HCT116 (cell line): ENCODE data around the gene DDTL. TPM values are rescaled to one million over a fixed set of nuclear protein-coding genes. Genes with fewer than 3 reads are reported as not detected.
"Not testable (repeated sequence)": the region's sequence is repeated elsewhere in the genome, so short reads cannot be mapped to it uniquely, and the experiment has no call there.

Experiments
- ATAC-seq: fragments of 200-7000 bp; cut with Tn5 transposase; 2 replicates; pipeline ENCODE4 v1.9.1; 2020; ENCODE audit warnings: mild to moderate bottlenecking, moderate library complexity
- BruUV-seq: library from RNA; stranded (reverse); fragments of 400-500 nt; replicated peaks from 2 replicates; lab custom pipeline; 2021; lab: Mats Ljungman, UMichigan
- CTCF ChIA-PET: fragments of 300-600 bp; sonication (Branson Sonifier 250); formaldehyde crosslinking; loops from one replicate; lab custom pipeline; 2021; ENCODE audit warnings: antibody characterized with exemption; lab: Charles Lee
- POLR2A ChIA-PET: fragments of 300-600, 350-600 bp; sonication (Branson Sonifier 250); formaldehyde crosslinking; loops from one replicate; lab custom pipeline; 2021; ENCODE audit warnings: antibody characterized with exemption; lab: Charles Lee
- RAD21 ChIA-PET, 2 experiments: fragments of 300-600 bp; sonication (Branson Sonifier 250); formaldehyde crosslinking; loops; one replicate each; lab custom pipeline; 2023; ENCODE audit warnings: low total read pairs in 2 of 2; ENCODE audit not compliant: uncharacterized antibody in 2 of 2, unreplicated experiment in 2 of 2, low non-redundant PET in 1 of 2; lab: Charles Lee
- DNase-seq: peaks from one replicate; pipeline ENCODE4 v3.0.0-alpha.2; 2010; ENCODE audit warnings: low read depth, low spot score
- H2AFZ ChIP-seq: fragments of 200-600 bp; shearing (Covaris generic), sonication (generic); 2 replicates; pipeline ENCODE4 v1.6.1; 2017; ENCODE audit warnings: low read depth, mixed run types, mixed read lengths, antibody characterized with exemption, low read length; ENCODE audit not compliant: poor library complexity, severe bottlenecking
- H3K27ac ChIP-seq: 2 replicates; pipeline ENCODE4 v1.5.1; 2012; ENCODE audit warnings: low read depth, low read length
- H3K27me3 ChIP-seq: fragments of 200-600 bp; sonication (generic); 2 replicates; pipeline ENCODE4 v1.6.1; 2016; ENCODE audit warnings: mixed run types, low read length, mixed read lengths; ENCODE audit not compliant: insufficient read depth
- H3K36me3 ChIP-seq, 2 experiments: fragments of 200-500 bp in 1 of 2; fragments of 200-600 bp in 1 of 2; sonication (Bioruptor generic) in 1 of 2; sonication (generic) in 1 of 2; 2 replicates each; pipeline versions ENCODE4 v1.5.1 to v1.6.1; 2014 to 2016; ENCODE audit warnings: low read length in 2 of 2, inconsistent platforms in 1 of 2, mixed read lengths in 1 of 2, mixed run types in 1 of 2; ENCODE audit not compliant: insufficient read depth in 2 of 2, control insufficient read depth in 1 of 2
- H3K4me1 ChIP-seq, 2 experiments: fragments of 200-600 bp in 1 of 2; sonication (generic) in 1 of 2; 2 replicates each; pipeline versions ENCODE4 v1.5.1 to v1.6.1; 2012 to 2017; ENCODE audit warnings: low read length in 2 of 2, inconsistent platforms in 1 of 2, mild to moderate bottlenecking in 1 of 2, mixed read lengths in 1 of 2, mixed run types in 1 of 2, moderate library complexity in 1 of 2; ENCODE audit not compliant: insufficient read depth in 2 of 2, control insufficient read depth in 1 of 2
- H3K4me2 ChIP-seq: fragments of 200-600 bp; sonication (generic); 2 replicates; pipeline ENCODE4 v1.6.1; 2017; ENCODE audit warnings: mixed run types, low read length, mixed read lengths
- H3K4me3 ChIP-seq, 2 experiments: fragments of 200-600 bp in 1 of 2; sonication (generic) in 1 of 2; replicated peaks in 1 of 2; 2 replicates each; pipeline ENCODE4 v1.5.1; 2011 to 2016; ENCODE audit warnings: low read length in 2 of 2, control low read depth in 1 of 2, low read depth in 1 of 2, mild to moderate bottlenecking in 1 of 2, mixed read lengths in 1 of 2, mixed run types in 1 of 2
- H3K79me2 ChIP-seq: fragments of 200-600 bp; sonication (generic); 2 replicates; pipeline ENCODE4 v1.6.1; 2017; ENCODE audit warnings: mild to moderate bottlenecking, mixed run types, low read length, moderate library complexity, mixed read lengths; ENCODE audit not compliant: insufficient read depth
- H3K9ac ChIP-seq: fragments of 200-600 bp; sonication (generic); 2 replicates; pipeline ENCODE4 v1.6.1; 2016; ENCODE audit warnings: low read length, mixed read lengths
- H3K9me2 ChIP-seq: fragments of 200-600 bp; sonication (generic), shearing (Covaris generic); 2 replicates; pipeline ENCODE4 v1.6.1; 2017; ENCODE audit warnings: mixed run types, mild to moderate bottlenecking, moderate library complexity; ENCODE audit not compliant: insufficient read depth
- H3K9me3 ChIP-seq, 2 experiments: fragments of 200-500 bp in 1 of 2; fragments of 200-600 bp in 1 of 2; sonication (Bioruptor generic) in 1 of 2; sonication (generic) in 1 of 2; 2 replicates each; pipeline ENCODE4 v1.6.1; 2014 to 2017; ENCODE audit warnings: low read length in 2 of 2, mixed read lengths in 2 of 2, inconsistent platforms in 1 of 2, low read depth in 1 of 2, mild to moderate bottlenecking in 1 of 2, mixed run types in 1 of 2, moderate library complexity in 1 of 2; ENCODE audit not compliant: control insufficient read depth in 1 of 2, insufficient read depth in 1 of 2
- H4K20me1 ChIP-seq: fragments of 200-600 bp; sonication (generic), shearing (Covaris generic); 2 replicates; pipeline ENCODE4 v1.6.1; 2017; ENCODE audit warnings: mixed run types, mild to moderate bottlenecking, moderate library complexity; ENCODE audit not compliant: insufficient read depth
- CTCF ChIP-seq, 3 experiments: fragments of 200-600 bp in 1 of 3; sonication (generic) in 1 of 3; IDR thresholded peaks in 2 of 3; conservative IDR thresholded peaks in 1 of 3; 2 replicates each; pipeline ENCODE4 v1.5.1; 2012 to 2017; ENCODE audit warnings: low read depth in 2 of 3, low read length in 2 of 3, antibody characterized with exemption in 1 of 3, borderline replicate concordance in 1 of 3, control low read depth in 1 of 3, mild to moderate bottlenecking in 1 of 3, mixed read lengths in 1 of 3, mixed run types in 1 of 3, moderate library complexity in 1 of 3; ENCODE audit not compliant: insufficient read depth in 1 of 3
- RAD21 ChIP-seq: IDR thresholded peaks from 2 replicates; pipeline ENCODE4 v1.6.1; 2012; ENCODE audit warnings: low read depth, mild to moderate bottlenecking
- intact Hi-C: fragments of 100-400 bp; cut with micrococcal nuclease; formaldehyde crosslinking; loops from 2 replicates; pipeline ENCODE4 v1.10.0; 2022
- total RNA-seq: library from RNA; stranded (reverse); gene quantifications from one replicate; pipeline ENCODE4 v1.2.1, GENCODE V29; 2021; ENCODE audit not compliant: unreplicated experiment

Gene DDTL
- total RNA-seq, 1 experiment from 2014 or later = 3.4 TPM

GRCh38 chr22:23956301-23956900, 10.3 kb upstream of the DDTL start:
- peak; percentile 86 for TF ChIP-seq RAD21
- peak; percentile 70 to 81 (median 73) for TF ChIP-seq CTCF (IDR thresholded peaks at IDR 0.05 in 2 of 3, conservative IDR thresholded peaks at IDR 0.05 in 1 of 3; ENCODE audit: borderline replicate concordance in 1 of 3, insufficient read depth in 1 of 3, low read depth in 2 of 3, low read length in 2 of 3)
- H3K9me3 ChIP-seq, POLR2A ChIA-PET, H3K36me3 ChIP-seq, BruUV-seq, H3K4me2 ChIP-seq, H3K79me2 ChIP-seq, H3K4me3 ChIP-seq, H3K27me3 ChIP-seq, H2AFZ ChIP-seq, H3K27ac ChIP-seq, H3K9ac ChIP-seq, H3K4me1 ChIP-seq, H4K20me1 ChIP-seq, H3K9me2 ChIP-seq: not testable (repeated sequence)
- ATAC-seq = peak; percentile 59
- intact Hi-C loops = loop anchor here (5.0 to 10.0 kb wide), 3 partner anchors 94 to 414 kb away; partner anchors contain the start of genes C22orf15 and CHCHD10
- RAD21 ChIA-PET = interaction anchor here in 1 of 2 experiments (1.1 to 1.3 kb wide), 2 partner anchors 68 to 95 kb away, joined by 3 read pairs; no protein-coding TSS in a partner anchor
- CTCF ChIA-PET = interaction anchor here (0.7 to 0.8 kb wide), 3 partner anchors 93 to 99 kb away, joined by 4 to 7 read pairs (median 6); partner anchors contain the start of gene SLC2A11
- peak; percentile 51 for DNase-seq

DNA sequence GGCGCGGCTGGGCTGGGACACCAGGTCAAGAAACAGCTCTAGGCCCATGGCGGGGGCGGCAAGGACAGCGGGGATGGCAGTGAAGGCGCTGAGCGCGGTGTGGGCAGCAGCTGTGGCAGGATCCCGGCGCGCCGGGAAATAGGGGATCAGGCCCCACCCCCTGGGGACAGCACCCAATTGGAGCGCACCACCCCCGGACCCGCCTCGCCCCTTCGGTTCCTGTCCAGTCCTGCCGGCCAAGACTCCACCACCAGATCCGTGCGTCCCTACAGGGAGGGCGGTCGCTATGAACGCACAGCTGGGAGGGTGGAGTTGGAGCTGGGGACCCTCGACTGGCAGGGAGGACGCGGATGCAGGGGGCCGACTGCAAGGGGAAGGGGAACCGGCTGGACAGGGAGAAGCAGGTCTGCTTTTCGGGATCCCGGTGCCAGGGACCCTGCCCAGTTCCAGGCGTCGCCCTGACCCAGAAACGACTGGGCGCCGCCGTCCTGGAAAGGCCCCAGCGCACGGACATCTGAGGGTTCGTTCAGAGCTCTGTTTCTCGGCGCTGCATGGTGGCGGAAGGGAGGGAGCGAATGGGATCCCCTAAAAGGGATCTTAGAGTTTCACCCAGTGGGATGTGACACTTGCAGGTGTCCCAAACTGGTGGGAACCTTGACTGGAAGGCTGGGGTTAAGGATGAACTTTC, 5.5 kb upstream of the DDTL start, which contains the start of gene GSTT2B:
Gene GSTT2B, minus strand, starts transcription at position 112 of the 688 bp plus-strand sequence. Its CDS starts 64 bp downstream, at position 48.
- BruUV-seq, H3K79me2 ChIP-seq, DNase-seq, POLR2A ChIA-PET, H3K27ac ChIP-seq, CTCF ChIA-PET, RAD21 ChIA-PET, intact Hi-C loops, H3K4me1 ChIP-seq, H3K27me3 ChIP-seq, H3K36me3 ChIP-seq, H3K9me3 ChIP-seq, H4K20me1 ChIP-seq, H3K9me2 ChIP-seq, H3K9ac ChIP-seq, H2AFZ ChIP-seq: not testable (repeated sequence)
- Histone ChIP-seq H3K4me2 (peak within 1 kb of the TSS; percentile 40), H3K4me3 (peak within 1 kb of the TSS; percentile 23 to 34; a peak in 3 of 4 replicates)
- ATAC-seq = peak; percentile 90

- BruUV-seq, CTCF ChIA-PET: not testable (repeated sequence)
- ATAC-seq = peak; percentile 75
Observed at GRCh38 chr22:23966094-23966493, 594 bp upstream of the DDTL start.

More at GRCh38 chr22:23966094-23966493, 594 bp upstream of the DDTL start:
- DNase-seq, H3K4me2 ChIP-seq, H3K27ac ChIP-seq, H3K9ac ChIP-seq, H2AFZ ChIP-seq, POLR2A ChIA-PET, H4K20me1 ChIP-seq, H3K4me1 ChIP-seq, H3K9me2 ChIP-seq, H3K9me3 ChIP-seq, RAD21 ChIA-PET, intact Hi-C loops, H3K36me3 ChIP-seq, H3K27me3 ChIP-seq, H3K4me3 ChIP-seq: not testable (repeated sequence)
- peaks cover 22% of the 10 kb centered on the region for H3K79me2 ChIP-seq
